PC-9 (cell line): Measurements from ENCODE around the gene ING3.

ENCODE experiments used
- CTCF ChIP-seq: fragments of 200-600 bp; sonication (generic); conservative IDR thresholded peaks from 2 replicates; pipeline ENCODE4 v1.6.1; 2017; ENCODE audit warnings: mixed run types, antibody characterized with exemption, mild to moderate bottlenecking, moderate library complexity
- EZH2 ChIP-seq: fragments of 200-600 bp; sonication (generic); IDR thresholded peaks from 2 replicates; pipeline ENCODE4 v1.8.0; 2017; ENCODE audit warnings: antibody characterized with exemption, low read depth

GRCh38 chr7:120941064-120941463 lies 9.5 kb upstream of the ING3 start:
- TF ChIP-seq CTCF = peak; percentile 55
- TF ChIP-seq EZH2 = no peak
